K562 (cell line): Measurements from ENCODE around the gene MRM2.

Experiments
- ADNP ChIP-seq: fragments of 200-800 bp; sonication (Bioruptor generic); IDR thresholded peaks from 2 replicates; pipeline ENCODE4 v1.6.1; 2016; ENCODE audit warnings: missing genetic modification characterization, missing compliant biosample characterization
- EGR1 ChIP-seq: fragments of 450-650 bp; conservative IDR thresholded peaks from 2 replicates; pipeline ENCODE4 v1.6.1; 2017; ENCODE audit warnings: mild to moderate bottlenecking
- ETV6 ChIP-seq, 3 experiments: fragments of 150-350 bp in 1 of 3; sonication (generic) in 1 of 3; formaldehyde crosslinking in 1 of 3; IDR thresholded peaks; 2 replicates each; pipeline versions ENCODE4 v1.6.1 to v1.8.0; 2014 to 2022; ENCODE audit warnings: borderline replicate concordance in 2 of 3, low read depth in 2 of 3, antibody characterized with exemption in 1 of 3, low read length in 1 of 3, mild to moderate bottlenecking in 1 of 3, missing genetic modification reagents in 1 of 3
- FOXM1 ChIP-seq, 2 experiments: fragments of 450-650 bp in 1 of 2; sonication (generic) in 1 of 2; formaldehyde crosslinking in 1 of 2; IDR thresholded peaks; 2 replicates each; pipeline versions ENCODE4 v1.6.1 to v1.9.0; 2017 to 2022; ENCODE audit warnings: low read depth in 2 of 2, mild to moderate bottlenecking in 2 of 2, missing genetic modification reagents in 1 of 2, moderate library complexity in 1 of 2
- GABPA ChIP-seq: fragments of 200-800 bp; sonication (Bioruptor generic); conservative IDR thresholded peaks from 2 replicates; pipeline ENCODE4 v1.6.1; 2016; ENCODE audit warnings: low read depth, missing genetic modification characterization, missing compliant biosample characterization
- NRF1 ChIP-seq, 2 experiments: fragments of 450-650 bp; IDR thresholded peaks in 1 of 2; conservative IDR thresholded peaks in 1 of 2; 2 replicates each; pipeline ENCODE4 v1.6.1; 2014; ENCODE audit warnings: mild to moderate bottlenecking in 2 of 2
- RCOR1 ChIP-seq, 2 experiments: IDR thresholded peaks; 2 replicates each; pipeline ENCODE4 v1.6.1; 2012; ENCODE audit warnings: low read depth in 2 of 2, low read length in 2 of 2, borderline replicate concordance in 1 of 2, improper control_type of control experiment in 1 of 2
- RFX1 ChIP-seq: fragments of 450-650 bp; IDR thresholded peaks from 2 replicates; pipeline ENCODE4 v1.6.1; 2016; ENCODE audit warnings: mild to moderate bottlenecking, moderate library complexity
- ZNF175 ChIP-seq: fragments of 200-800 bp; sonication (Bioruptor generic); IDR thresholded peaks from 2 replicates; pipeline ENCODE4 v1.6.1; 2016; ENCODE audit warnings: low read depth, mild to moderate bottlenecking, missing genetic modification characterization, missing compliant biosample characterization
- ZNF224 ChIP-seq: sonication (generic); formaldehyde crosslinking; IDR thresholded peaks from 2 replicates; pipeline ENCODE4 v1.8.0; 2022; ENCODE audit warnings: mild to moderate bottlenecking, missing genetic modification reagents
- TF ChIP-seq, protein P1 (sequence below): sonication (generic); formaldehyde crosslinking; IDR thresholded peaks from 2 replicates; pipeline ENCODE4 v1.8.0; 2022; ENCODE audit warnings: mild to moderate bottlenecking, missing genetic modification reagents

DNA sequence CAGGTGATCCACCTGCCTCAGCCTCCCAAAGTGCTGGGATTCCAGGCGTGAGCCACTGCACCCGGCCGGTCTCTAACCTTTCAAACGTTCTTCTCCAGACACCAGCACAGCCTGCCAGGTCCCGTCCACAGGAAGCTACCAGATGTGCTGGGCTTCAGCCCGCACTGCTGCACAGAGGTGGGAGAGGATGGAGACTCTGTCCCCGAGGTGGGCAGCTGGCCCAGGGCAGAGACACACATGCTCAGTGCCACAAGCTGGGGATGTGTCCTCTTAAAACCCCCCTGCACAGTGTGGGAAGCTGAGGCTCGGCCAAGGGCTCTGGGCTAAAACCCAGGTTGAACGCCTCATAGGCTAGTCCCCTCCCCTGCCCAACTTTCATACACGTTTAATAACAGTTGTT, 9.4 kb upstream of the MRM2 start:
- TF ChIP-seq NRF1 (conservative IDR thresholded peaks at IDR 0.05 in 1 of 2, IDR thresholded peaks at IDR 0.05 in 1 of 2) = no peak
- TF ChIP-seq ZNF224 = no peak
- no peak for TF ChIP-seq EGR1
- TF ChIP-seq ZNF175 = no peak
- TF ChIP-seq GABPA = no peak
- TF ChIP-seq ETV6 (IDR thresholded peaks at IDR 0.05; ENCODE audit: borderline replicate concordance in 1 of 2, low read depth in 2 of 2, low read length in 1 of 2) = no peak
- TF ChIP-seq ETV6 (CRISPR knock-in tag; IDR thresholded peaks at IDR 0.05; ENCODE audit: borderline replicate concordance) = no peak
- TF ChIP-seq FOXM1 (IDR thresholded peaks at IDR 0.05; ENCODE audit: low read depth) = no peak
- no peak for TF ChIP-seq FOXM1 (CRISPR knock-in tag; IDR thresholded peaks at IDR 0.05; ENCODE audit: low read depth)
- TF ChIP-seq, protein P1, sequence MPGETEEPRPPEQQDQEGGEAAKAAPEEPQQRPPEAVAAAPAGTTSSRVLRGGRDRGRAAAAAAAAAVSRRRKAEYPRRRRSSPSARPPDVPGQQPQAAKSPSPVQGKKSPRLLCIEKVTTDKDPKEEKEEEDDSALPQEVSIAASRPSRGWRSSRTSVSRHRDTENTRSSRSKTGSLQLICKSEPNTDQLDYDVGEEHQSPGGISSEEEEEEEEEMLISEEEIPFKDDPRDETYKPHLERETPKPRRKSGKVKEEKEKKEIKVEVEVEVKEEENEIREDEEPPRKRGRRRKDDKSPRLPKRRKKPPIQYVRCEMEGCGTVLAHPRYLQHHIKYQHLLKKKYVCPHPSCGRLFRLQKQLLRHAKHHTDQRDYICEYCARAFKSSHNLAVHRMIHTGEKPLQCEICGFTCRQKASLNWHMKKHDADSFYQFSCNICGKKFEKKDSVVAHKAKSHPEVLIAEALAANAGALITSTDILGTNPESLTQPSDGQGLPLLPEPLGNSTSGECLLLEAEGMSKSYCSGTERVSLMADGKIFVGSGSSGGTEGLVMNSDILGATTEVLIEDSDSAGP = no peak
- no peak for TF ChIP-seq RCOR1 (IDR thresholded peaks at IDR 0.05; ENCODE audit: borderline replicate concordance in 1 of 2, low read depth in 2 of 2, low read length in 2 of 2)
- no peak for TF ChIP-seq ADNP
- no peak for TF ChIP-seq RFX1
